ENCODE measurements around the gene ADAMTS1.
"Not testable (repeated sequence)": the region's sequence is repeated elsewhere in the genome, so short reads cannot be mapped to it uniquely, and the experiment has no call there.

Gene ADAMTS1

GRCh38 chr21:26845066-26845758 is at the start of gene ADAMTS1:
Gene ADAMTS1, minus strand, starts transcription at chr21:26845409. Its CDS starts 455 bp downstream, at chr21:26844954.
- DNase-seq (ENCODE audit: low spot score), result peak; percentile 91

GRCh38 chr21:26892151-26892550 is 46.9 kb upstream of the ADAMTS1 start:
- DNase-seq (ENCODE audit: low spot score), result no peak

- no peak for DNase-seq (ENCODE audit: low spot score)
These were observed 43.7 kb upstream of the ADAMTS1 start for GRCh38 chr21:26888931-26889330.

- no peak for DNase-seq (ENCODE audit: low spot score)
These were observed 43.0 kb upstream of the ADAMTS1 start for GRCh38 chr21:26888256-26888655.

GRCh38 chr21:26887251-26887650 is 42.0 kb upstream of the ADAMTS1 start:
- DNase-seq (ENCODE audit: low spot score), result no peak

GRCh38 chr21:26884436-26884835 is 39.2 kb upstream of the ADAMTS1 start:
- no peak for DNase-seq (ENCODE audit: low spot score)

GRCh38 chr21:26883768-26884167 is 38.6 kb upstream of the ADAMTS1 start:
- no peak for DNase-seq (ENCODE audit: low spot score)

GRCh38 chr21:26881504-26882228 is 36.5 kb upstream of the ADAMTS1 start:
- peak; percentile 28 for DNase-seq (ENCODE audit: low spot score)

GRCh38 chr21:26877018-26877417 is 31.8 kb upstream of the ADAMTS1 start:
- no peak for DNase-seq (ENCODE audit: low spot score)

GRCh38 chr21:26874347-26874746 is 29.1 kb upstream of the ADAMTS1 start:
- DNase-seq (ENCODE audit: low spot score), result no peak

- no peak for DNase-seq (ENCODE audit: low spot score)
These were observed 20.6 kb upstream of the ADAMTS1 start for GRCh38 chr21:26865857-26866256.

GRCh38 chr21:26856871-26857350 is 11.7 kb upstream of the ADAMTS1 start:
- DNase-seq (ENCODE audit: low spot score), result not testable (repeated sequence)

GRCh38 chr21:26854695-26855094 is 9.5 kb upstream of the ADAMTS1 start:
- not testable (repeated sequence) for DNase-seq (ENCODE audit: low spot score)

- DNase-seq (ENCODE audit: low spot score), result no peak
These were observed 7.2 kb upstream of the ADAMTS1 start for GRCh38 chr21:26852423-26852822.

- no peak for DNase-seq (ENCODE audit: low spot score)
These were observed 6.1 kb upstream of the ADAMTS1 start for GRCh38 chr21:26851109-26851944.

GRCh38 chr21:26850116-26850643 is 5.0 kb upstream of the ADAMTS1 start:
- DNase-seq (ENCODE audit: low spot score), result peak; percentile 65

GRCh38 chr21:26849428-26850115 is 4.4 kb upstream of the ADAMTS1 start:
- peak; percentile 64 for DNase-seq (ENCODE audit: low spot score)

GRCh38 chr21:26847921-26848320 is 2.7 kb upstream of the ADAMTS1 start:
- DNase-seq (ENCODE audit: low spot score), result no peak

GRCh38 chr21:26847002-26847401 is 1.8 kb upstream of the ADAMTS1 start:
- peak; percentile 4 for DNase-seq (ENCODE audit: low spot score)

- DNase-seq (ENCODE audit: low spot score), result peak; percentile 86
These were observed 1.1 kb upstream of the ADAMTS1 start for GRCh38 chr21:26846036-26846931.

GRCh38 chr21:26845759-26846035 is 488 bp upstream of the ADAMTS1 start:
- DNase-seq (ENCODE audit: low spot score), result no peak
